Skeletal muscle cell (primary cell): Measurements from ENCODE around the gene KCNJ8.

ENCODE experiments used
- DNase-seq: peaks from one replicate; pipeline ENCODE4 v3.0.0-alpha.2; 2010; ENCODE audit warnings: low read depth
- H3K4me3 ChIP-seq: 2 replicates; pipeline ENCODE4 v1.5.1; 2011; ENCODE audit warnings: low read depth, mild to moderate bottlenecking, control low read depth, low read length, moderate library complexity

The KCNJ8 gene

DNA sequence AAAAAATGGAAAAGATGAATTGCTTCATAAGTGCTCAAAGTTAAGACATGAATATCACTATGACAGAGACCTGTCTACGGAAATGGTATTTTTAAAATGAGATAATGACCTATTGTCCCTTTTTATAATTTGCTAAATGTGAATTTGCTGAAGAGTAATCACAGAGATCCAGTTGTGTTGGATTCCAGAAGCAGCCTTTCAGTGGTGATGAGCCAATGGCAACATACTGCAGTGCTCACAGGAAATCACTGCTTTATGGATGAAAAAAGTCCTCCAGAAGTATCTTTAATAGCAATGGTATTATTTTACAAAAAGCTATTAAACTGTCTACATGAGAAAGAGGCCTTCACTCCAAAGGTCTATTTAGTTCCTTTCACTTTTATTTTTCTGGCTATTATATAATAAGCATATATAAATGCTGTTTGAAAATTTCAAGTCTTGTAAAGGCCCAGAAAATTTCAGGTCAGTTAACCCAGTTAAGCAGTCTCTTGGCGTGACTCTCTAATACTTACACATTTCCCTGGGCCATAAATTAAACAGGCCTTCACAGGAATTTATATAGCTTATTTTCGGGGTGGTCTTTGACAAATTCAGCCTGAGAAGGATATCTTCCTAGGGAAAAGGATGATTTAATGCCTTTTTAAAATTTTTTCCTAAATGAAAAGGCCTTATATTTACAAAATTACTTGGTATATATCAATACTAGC, 55.4 kb downstream of the KCNJ8 start:
- no peak overlapping the region for H3K4me3 ChIP-seq
- no peak for DNase-seq

DNA sequence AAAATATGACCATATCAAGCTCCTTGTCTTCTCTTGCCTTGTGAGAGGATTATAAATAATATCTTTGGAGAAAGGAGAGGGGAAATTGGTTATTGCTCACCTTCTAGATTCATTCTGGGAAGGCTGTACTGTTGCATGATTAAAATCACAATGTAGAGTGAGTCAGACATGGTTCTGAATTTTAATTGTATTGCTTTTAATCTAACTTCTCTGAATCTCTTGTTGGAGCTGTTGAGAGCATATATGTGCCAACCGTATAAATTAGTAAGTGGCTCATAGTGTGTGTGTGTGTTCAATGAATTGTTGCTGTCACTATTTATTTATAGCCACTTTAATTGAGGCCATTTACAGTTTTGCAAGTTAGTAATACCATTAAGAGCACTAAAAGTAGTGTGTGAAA, 56.1 kb downstream of the KCNJ8 start:
- DNase-seq: no peak
- no peak overlapping the region for H3K4me3 ChIP-seq

DNA sequence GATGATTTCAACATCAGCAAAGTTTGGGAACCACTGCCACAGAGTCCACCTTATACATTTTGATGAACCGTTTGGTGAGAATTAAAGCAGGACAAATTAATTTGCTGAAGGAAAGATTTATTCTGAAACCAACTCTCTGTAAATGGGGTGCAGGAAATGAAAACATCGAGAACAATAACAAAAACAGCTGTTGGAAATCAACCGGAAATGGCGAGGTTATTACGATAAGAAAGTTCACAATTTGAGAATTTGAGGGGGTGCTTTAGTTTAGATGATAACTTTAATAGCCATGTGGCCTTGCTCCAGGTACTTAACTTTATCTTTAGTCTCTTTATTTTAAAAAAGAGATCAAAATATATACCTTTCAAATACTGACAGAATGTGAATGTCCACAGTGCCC, 56.7 kb downstream of the KCNJ8 start:
- no peak overlapping the region for H3K4me3 ChIP-seq
- no peak for DNase-seq

DNA sequence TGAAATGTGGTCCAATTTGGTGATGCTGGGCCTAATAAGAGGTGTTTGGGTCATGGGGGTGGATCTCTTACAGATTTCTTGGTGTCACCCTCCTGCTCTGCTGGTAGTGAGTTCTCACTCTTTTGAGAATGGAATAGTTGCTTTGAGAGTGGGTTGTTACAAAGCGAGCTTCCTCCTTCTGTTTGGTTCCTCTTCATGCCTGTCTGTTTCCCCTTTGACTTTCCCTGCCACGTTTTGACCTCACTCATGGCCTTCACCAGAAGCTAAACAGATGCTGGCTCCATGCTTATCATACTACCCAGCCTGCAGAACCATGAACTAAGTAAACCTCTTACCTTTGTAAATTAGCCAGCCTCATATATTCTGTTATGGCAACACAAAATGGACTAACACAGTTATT, 59.1 kb downstream of the KCNJ8 start:
- H3K4me3 ChIP-seq: no peak overlapping the region
- DNase-seq: no peak
